ENCODE measurements around the gene MYLK. TPM values are rescaled to one million over a fixed set of nuclear protein-coding genes. Genes with fewer than 3 reads are reported as not detected.
A peak's percentile ranks its signal among the peaks of the same experiment; 100 is the strongest.
"Not testable (repeated sequence)": the region's sequence is repeated elsewhere in the genome, so short reads cannot be mapped to it uniquely, and the experiment has no call there.

MYLK gene
- total RNA-seq, 4 donors from 2014 or later = 9.7 to 92.8 (median 32.5) TPM

- intact Hi-C loops (cut with DNase I; ENCODE audit: low total_unique reads) = no loop called here
- peak in 1 of 2 donors; percentile 69 for DNase-seq (ENCODE audit: low spot score in 2 of 2)
Observed at GRCh38 chr3:123725652-123726400, 158.3 kb downstream of the MYLK start.

GRCh38 chr3:123724306-123724705 is 159.8 kb downstream of the MYLK start:
- 23 to 25% methylated on average over 3 of the region's 3 CpGs for WGBS, 2 donors
- no peak for DNase-seq (ENCODE audit: low spot score in 2 of 2)
- intact Hi-C loops (cut with DNase I; ENCODE audit: low total_unique reads) = no loop called here
- no peak for TF ChIP-seq POLR2A (IDR thresholded peaks at IDR 0.05)
- no peak overlapping the region for H3K4me3 ChIP-seq (ENCODE audit: low read depth, poor library complexity, severe bottlenecking)

More at GRCh38 chr3:123725652-123726400, 158.3 kb downstream of the MYLK start:
- H3K4me3 ChIP-seq (ENCODE audit: low read depth, poor library complexity, severe bottlenecking) = no peak overlapping the region
- 80 to 90% methylated on average over 10 to 11 of the region's 11 CpGs for WGBS, 2 donors
- TF ChIP-seq POLR2A (IDR thresholded peaks at IDR 0.05) = no peak
- TF ChIP-seq, protein P1, sequence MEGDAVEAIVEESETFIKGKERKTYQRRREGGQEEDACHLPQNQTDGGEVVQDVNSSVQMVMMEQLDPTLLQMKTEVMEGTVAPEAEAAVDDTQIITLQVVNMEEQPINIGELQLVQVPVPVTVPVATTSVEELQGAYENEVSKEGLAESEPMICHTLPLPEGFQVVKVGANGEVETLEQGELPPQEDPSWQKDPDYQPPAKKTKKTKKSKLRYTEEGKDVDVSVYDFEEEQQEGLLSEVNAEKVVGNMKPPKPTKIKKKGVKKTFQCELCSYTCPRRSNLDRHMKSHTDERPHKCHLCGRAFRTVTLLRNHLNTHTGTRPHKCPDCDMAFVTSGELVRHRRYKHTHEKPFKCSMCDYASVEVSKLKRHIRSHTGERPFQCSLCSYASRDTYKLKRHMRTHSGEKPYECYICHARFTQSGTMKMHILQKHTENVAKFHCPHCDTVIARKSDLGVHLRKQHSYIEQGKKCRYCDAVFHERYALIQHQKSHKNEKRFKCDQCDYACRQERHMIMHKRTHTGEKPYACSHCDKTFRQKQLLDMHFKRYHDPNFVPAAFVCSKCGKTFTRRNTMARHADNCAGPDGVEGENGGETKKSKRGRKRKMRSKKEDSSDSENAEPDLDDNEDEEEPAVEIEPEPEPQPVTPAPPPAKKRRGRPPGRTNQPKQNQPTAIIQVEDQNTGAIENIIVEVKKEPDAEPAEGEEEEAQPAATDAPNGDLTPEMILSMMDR (IDR thresholded peaks at IDR 0.05) = no peak

- TF ChIP-seq POLR2A (IDR thresholded peaks at IDR 0.05) = no peak
- TF ChIP-seq, protein P1 (IDR thresholded peaks at IDR 0.05) = peak in 1 of 3 donors; percentile 16
- DNase-seq (ENCODE audit: low spot score in 2 of 2) = peak; percentile 50 to 85
- 14 to 15% methylated on average over 9 of the region's 9 CpGs for WGBS, 2 donors
- no peak overlapping the region for H3K4me3 ChIP-seq (ENCODE audit: low read depth, poor library complexity, severe bottlenecking)
- intact Hi-C loops (cut with DNase I; ENCODE audit: low total_unique reads) = no loop called here
Observed at GRCh38 chr3:123723522-123724168, 160.5 kb downstream of the MYLK start.

DNA sequence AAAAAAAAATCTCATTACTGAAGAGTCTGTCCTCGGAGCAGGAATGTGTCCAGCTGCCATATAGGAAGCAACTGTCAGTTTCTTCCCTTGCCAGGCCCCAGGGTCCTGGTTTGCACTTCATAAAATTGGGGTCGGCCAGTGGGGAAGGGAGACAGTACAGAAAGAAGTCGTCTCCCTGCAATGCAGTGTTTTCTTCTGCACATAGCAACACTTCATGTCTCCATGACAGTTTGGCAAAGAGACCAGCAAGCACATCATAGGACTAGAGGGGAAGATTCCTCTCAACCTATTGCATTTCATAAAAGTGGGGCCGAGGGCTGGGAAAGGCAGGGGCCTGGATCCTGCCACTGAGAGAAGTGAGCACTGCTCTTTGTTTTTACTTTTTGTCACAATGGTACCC is 161.1 kb downstream of the MYLK start:
- WGBS, 2 donors = 59% methylated on average over 4 of the region's 4 CpGs
- TF ChIP-seq POLR2A (IDR thresholded peaks at IDR 0.05) = no peak
- TF ChIP-seq, protein P1 (IDR thresholded peaks at IDR 0.05) = no peak
- no peak overlapping the region for H3K4me3 ChIP-seq (ENCODE audit: low read depth, poor library complexity, severe bottlenecking)
- intact Hi-C loops (cut with DNase I; ENCODE audit: low total_unique reads) = no loop called here
- DNase-seq (ENCODE audit: low spot score in 2 of 2) = no peak

- WGBS, 2 donors = 60 to 62% methylated on average over 5 of the region's 5 CpGs
- peak in 1 of 2 donors; percentile 54 for DNase-seq (ENCODE audit: low spot score in 2 of 2)
- intact Hi-C loops (cut with DNase I; ENCODE audit: low total_unique reads) = no loop called here
- no peak for TF ChIP-seq POLR2A (IDR thresholded peaks at IDR 0.05)
- TF ChIP-seq, protein P1 (IDR thresholded peaks at IDR 0.05) = no peak
- H3K4me3 ChIP-seq (ENCODE audit: low read depth, poor library complexity, severe bottlenecking) = no peak overlapping the region
Observed at GRCh38 chr3:123722456-123722855, 161.7 kb downstream of the MYLK start.

GRCh38 chr3:123722021-123722420 is 162.1 kb downstream of the MYLK start:
- peak in 1 of 2 donors; percentile 68 for DNase-seq (ENCODE audit: low spot score in 2 of 2)
- no peak for TF ChIP-seq POLR2A (IDR thresholded peaks at IDR 0.05)
- TF ChIP-seq, protein P1 (IDR thresholded peaks at IDR 0.05) = no peak
- intact Hi-C loops (cut with DNase I; ENCODE audit: low total_unique reads) = no loop called here
- no peak overlapping the region for H3K4me3 ChIP-seq (ENCODE audit: low read depth, poor library complexity, severe bottlenecking)
- 42 to 88% methylated on average over 2 to 10 of the region's 10 CpGs for WGBS, 2 donors

DNA sequence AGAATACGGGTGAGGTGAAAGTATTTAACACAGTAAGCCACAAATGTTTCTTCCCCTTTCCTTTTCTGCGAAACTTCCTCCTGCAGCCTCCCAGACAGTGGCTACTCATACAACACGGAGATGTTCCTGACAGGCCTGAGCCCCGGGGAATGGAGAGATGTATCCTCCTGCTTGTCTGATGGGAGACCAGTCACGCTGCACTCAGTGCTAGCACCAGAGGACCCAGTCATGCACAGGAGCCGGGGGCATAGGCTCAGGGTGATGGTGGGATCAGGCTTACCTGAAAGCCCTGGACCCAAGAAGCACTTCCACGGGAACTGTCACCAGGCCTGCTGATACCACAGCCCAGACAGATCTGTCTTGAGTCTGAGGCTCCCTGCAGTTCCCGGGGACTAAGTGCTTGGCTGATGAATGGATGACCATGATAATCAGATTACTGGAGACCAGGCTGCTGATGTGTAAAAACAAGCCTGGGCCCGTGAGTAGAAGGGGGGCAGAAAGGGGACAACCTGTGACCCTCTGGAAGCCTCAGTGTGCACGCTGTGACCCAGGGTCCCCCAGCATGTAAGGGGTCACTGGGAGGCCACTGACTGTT is 162.9 kb downstream of the MYLK start:
- peak in 1 of 2 donors; percentile 63 for DNase-seq (ENCODE audit: low spot score in 2 of 2)
- H3K4me3 ChIP-seq (ENCODE audit: low read depth, poor library complexity, severe bottlenecking); intact Hi-C loops (cut with DNase I; ENCODE audit: low total_unique reads): not testable (repeated sequence)
- WGBS, 2 donors = 56 to 68% methylated on average over 4 to 6 of the region's 10 CpGs

Measured in lower leg skin (tissue), 4 donors.